ENCODE measurements around the gene CDK4.
"Not testable (repeated sequence)": the region's sequence is repeated elsewhere in the genome, so short reads cannot be mapped to it uniquely, and the experiment has no call there.

CDK4 gene

DNA sequence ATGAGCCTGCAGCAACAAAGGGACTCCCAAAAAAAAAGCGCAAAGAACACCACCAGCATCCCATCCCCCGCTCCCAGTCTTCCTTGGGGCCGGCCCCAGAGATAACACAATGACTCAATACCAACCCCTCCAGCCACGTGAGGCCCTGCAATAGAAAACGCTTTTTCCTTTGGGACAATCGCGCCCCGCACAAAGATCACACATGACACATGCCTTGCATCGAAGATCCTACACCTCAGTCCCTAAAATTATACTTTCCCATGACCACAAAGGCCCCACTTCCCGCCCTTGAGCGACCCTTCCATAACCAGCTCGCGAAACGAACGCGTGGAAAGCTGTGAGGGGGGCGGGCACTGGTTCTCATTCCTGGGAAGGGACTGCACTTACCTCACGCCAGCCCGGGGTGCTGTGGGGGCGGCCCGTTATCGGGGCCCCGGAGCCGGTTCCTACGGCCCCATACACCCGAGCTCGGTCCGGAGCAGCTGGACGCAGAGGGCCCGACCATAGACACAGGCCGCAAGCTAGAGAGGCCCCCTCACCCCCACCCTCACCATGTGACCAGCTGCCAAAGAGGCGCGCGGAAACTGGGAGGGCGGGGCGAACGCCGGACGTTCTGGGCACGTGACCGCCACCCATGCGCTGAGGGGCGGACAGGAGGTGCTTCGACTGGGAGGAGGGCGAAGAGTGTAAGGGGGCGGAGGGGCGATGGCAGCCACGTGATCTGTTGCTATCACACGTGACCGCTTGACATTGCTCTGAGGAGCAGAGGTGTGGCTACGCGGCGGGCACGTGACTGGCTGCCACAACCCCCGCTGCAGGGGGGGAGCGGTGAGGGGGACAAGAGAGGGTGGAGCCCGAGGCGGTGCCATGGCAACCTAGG, at the start of gene CDK4:
Gene CDK4, minus strand, starts transcription at position 523 of the 880 bp plus-strand sequence. CDS start 593 bp downstream, outside the sequence.
- DNase-seq: peak; percentile 99

DNA sequence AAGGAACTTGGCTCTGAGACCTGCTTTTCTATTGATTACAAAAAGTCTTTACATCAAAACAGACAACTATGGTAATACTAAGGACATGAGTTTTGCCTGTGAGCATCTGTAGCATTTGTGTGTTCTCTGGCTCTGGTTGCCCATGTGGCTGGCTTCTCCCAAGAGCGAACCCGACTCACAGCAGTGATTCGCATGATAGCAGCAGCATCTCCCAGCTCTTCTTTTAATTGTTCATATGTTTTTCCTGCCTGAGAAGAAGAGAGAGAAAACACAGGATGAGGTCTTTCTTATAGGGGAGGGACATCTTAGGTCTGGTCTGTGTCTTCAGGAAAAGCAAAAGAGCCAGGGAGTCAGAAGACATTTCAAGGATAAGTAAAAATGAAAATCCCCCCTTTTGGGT, 48.9 kb upstream of the CDK4 start:
- DNase-seq: no peak

- no peak for DNase-seq
These were observed 45.8 kb upstream of the CDK4 start for GRCh38 chr12:57797933-57798332.

DNA sequence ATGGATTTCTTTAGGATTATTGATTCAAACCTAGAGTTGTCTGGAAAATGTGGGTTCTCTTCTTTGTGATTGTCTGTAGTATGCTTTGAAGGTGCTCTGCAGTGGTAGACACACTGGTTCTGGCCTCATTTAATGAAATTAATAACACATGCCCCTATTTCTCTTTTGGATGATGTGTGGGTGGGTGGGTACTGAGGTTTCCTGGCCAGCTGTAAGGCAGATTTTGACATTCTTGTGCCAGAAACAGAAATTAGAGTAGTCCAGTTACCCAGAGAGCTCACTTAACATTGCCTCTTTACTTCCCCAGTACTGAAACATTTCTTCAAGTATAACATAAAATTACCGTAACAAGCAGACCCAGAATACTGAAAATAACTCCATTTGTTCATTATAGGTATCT, 44.9 kb upstream of the CDK4 start:
- DNase-seq: no peak

DNA sequence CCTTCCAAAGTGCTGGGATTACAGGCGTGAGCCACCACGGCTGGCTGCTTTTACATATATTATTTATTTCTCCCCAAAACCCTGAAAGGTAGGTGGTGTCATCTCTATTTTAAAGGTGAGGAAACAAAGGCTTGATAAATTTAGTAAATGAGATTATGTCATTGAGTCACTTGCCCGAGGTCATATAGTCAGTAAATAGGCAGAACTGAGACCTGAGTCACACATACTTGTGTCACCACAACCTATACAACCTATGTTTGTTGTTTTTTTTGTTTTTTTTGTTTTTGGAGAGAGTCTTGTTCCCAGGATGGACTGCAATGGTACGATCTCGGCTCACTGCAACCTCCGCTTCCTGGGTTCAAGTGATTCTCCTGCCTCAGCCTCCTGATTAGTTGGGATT, 43.2 kb upstream of the CDK4 start:
- no peak for DNase-seq

DNA sequence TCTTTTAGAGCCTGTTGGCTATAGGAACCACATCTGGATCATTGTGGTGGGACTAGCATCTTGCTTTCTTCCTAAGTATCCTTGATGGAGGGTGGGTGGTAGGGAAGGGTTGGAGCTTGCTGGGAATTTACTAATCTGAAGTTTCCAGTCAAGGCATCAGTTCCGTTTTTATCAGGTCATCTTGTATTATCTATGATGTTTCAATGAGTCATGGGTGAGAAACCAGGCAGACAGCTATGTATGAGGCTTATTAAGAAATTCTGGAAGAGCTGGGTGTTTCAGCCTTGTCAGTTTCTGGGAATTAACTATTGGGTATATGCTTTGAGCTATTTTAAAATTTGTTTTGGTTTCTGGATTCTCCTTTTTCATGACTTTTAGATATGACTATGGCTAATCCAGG, 41.8 kb upstream of the CDK4 start:
- DNase-seq: no peak

DNA sequence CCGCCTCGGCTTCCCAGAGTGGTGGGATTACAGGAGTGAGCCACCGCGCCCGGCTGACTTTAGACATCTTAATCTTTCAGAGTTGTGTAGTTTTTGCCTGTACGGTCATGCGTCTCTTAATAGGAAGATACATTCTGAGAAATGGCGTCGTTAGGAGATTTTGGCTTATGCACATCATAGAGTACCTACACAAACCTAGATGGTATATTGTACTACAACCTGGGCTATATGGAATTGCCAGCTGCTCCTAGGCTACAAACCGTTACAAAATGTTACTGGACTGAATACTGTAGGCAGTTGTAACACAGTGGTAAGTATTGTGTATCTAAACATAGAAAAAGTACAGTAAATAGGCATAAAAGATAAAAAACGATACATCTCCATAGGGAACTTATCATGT, 31.8 kb upstream of the CDK4 start:
- no peak for DNase-seq

DNA sequence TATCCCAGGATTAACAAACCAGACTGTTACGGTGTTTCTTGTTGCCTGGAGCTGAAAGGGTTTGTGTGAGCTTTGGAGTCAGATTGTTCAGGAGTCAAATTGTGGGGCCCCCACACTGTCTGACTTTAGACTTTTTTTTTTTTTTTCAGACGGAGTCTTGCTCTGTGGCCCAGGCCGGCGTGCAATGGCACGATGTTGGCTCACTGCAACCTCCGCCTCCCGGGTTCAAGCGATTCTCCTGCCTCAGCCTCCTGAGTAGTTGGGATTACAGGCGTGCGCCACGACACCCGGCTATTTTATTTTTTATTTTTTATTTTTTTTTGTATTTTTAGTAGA, 31.3 kb upstream of the CDK4 start:
- no peak for DNase-seq

DNA sequence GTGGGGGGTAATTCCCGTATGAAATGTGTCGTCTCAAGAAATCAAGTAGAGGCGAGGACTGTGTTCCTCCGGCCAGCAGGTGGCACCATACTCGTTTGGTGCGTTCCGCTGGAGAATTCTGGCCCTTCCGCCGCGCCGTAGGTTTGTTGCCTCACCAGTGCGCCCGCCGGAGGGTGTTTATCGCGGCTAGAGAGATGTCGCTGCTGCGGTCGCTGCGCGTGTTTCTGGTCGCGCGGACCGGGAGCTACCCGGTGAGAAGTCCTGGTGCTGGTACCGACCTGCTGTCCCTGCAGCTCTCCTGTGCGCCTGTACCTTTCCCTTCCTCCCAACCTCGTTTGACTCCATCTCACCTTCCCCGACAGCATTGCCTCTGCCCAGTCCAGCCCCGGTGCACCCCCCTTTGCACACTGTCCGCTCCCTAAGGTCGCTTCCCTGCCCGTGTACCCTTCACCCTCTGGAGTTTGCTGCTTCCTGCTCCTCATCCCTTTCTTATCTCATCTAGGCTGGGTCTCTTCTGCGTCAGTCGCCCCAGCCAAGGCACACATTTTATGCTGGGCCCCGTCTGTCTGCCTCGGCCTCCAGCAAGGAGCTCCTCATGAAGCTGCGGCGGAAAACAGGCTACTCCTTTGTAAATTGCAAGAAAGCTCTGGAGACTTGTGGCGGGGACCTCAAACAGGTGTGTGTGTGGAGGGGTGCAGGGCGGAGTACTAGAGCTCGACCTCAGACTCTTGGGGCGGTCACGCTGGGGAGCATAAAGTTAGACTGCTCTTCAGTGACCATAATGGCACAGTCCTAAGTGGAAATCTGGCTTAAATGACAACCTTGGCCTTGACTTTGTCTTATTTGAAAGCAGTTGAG, 30.7 kb upstream of the CDK4 start, which contains the start of gene TSFM:
Gene TSFM, plus strand, starts transcription at position 180 of the 858 bp plus-strand sequence. Its CDS starts 15 bp downstream, at position 195.
- DNase-seq: peak; percentile 95

- DNase-seq: no peak
These were observed 30.1 kb upstream of the CDK4 start for GRCh38 chr12:57782243-57782607.

DNA sequence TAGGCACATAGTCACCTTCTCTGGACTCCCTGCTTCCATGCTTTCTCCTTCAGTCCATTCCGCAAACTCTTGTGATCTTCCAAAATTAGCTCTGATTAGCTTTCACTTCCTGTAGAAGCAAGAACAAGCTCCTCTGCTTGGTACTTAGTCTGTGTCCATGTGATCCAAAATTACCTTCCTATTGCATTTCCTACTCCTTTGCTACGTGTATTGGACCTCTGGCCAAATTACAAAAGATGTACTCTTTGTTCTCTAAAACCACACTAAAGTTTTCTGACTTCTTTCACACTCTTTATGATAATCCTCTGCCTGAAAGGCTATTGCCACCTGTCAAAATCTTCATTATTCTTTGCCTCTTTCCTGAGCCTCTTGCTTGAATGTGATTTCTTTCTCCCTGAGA, 29.7 kb upstream of the CDK4 start:
- no peak for DNase-seq

- DNase-seq: no peak
These were observed 29.1 kb upstream of the CDK4 start for GRCh38 chr12:57781244-57781643.

DNA sequence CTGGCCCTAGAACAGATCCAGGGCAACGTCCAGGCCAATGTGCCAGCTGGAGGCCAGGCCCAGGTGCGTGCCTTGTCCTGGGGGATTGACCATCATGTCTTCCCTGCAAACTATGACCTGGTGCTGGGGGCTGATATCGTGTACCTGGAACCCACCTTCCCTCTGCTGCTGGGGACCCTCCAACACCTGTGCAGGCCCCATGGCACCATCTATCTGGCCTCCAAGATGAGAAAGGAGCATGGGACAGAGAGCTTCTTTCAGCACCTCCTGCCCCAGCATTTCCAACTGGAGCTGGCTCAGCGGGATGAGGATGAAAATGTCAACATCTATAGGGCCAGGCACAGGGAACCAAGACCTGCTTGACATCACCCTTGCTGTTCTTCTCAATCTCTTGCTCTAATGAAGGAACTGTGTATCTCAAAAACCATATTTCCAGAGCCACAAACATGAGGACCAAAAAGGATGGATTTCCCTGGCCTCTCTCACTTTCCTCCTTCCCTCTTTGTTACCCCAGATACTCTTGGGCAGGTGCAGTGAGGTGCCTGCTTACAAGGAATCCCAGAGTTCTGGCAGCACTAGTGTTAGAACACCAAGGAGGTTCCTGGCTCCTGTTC, 28.3 kb upstream of the CDK4 start:
- DNase-seq: no peak

DNA sequence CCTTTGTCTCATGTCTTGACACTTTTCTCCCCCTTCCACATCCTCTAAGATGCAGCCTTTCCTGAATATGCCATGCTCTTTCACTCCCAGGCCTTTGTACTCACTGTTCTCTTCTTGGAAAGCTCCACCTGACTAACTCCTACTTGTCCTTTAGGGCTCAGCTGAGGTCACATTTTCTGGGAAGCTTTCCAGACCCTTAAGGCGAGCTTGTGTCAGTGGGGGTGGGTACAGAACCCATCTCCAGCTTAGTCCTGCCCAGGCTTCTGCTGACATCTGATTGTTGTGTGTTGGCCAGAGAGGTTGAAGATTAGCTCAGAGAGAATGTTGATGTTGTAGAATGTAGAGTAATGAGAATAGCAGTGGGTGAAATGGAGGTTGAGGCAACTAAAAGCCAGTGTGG, 27.6 kb upstream of the CDK4 start:
- DNase-seq: no peak

- no peak for DNase-seq
These were observed 25.8 kb upstream of the CDK4 start for GRCh38 chr12:57777911-57778310.

GRCh38 chr12:57777367-57777766, 25.3 kb upstream of the CDK4 start:
- DNase-seq: no peak

DNA sequence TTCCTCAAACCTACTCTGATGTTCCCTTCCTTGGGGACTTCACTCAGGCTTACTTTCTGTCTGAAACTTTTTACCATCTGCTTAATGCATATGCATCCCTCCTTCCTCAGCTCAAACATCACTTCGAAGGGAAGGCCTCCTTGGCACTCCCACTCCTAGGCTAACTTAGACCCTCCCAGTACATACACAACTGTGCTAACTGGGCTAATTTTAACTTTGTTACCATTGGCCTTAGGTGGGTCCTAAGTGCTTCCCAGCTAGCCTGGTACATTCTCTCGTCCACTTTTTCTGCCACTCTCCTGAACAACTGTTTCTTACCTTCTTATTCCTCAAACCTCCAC, 24.1 kb upstream of the CDK4 start:
- DNase-seq: no peak

DNA sequence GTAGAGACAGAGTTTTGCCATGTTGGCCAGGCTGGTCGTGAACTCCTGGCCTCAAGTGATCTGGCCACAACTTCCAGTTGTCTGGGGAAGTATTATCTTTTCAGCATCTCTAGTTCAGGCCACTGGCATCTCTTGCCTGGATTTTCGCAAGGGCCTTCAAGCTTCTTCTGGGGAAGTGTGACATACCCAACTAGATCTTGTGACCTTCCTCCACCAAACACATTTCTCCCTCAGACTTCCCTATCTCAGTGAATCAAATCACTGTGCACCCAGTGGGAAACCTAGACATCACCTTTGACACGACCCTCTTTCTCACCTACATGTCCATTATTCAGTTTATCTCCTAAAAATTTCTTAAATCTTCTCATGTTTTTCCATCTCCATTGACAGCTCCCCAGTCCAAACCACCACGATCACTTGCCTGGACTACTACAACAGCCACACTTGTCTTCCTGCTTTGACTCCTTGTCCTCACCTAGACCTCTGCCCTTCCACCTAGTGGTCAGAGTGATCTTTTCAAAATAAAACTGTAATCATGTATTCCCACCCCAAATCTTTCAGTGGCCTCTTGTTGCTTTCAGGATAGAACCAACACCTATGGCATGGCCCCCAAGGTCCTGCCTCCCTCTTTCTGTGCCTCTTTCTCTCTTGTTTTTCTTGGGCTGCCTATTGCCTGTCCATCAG, 23.6 kb upstream of the CDK4 start:
- no peak for DNase-seq

DNA sequence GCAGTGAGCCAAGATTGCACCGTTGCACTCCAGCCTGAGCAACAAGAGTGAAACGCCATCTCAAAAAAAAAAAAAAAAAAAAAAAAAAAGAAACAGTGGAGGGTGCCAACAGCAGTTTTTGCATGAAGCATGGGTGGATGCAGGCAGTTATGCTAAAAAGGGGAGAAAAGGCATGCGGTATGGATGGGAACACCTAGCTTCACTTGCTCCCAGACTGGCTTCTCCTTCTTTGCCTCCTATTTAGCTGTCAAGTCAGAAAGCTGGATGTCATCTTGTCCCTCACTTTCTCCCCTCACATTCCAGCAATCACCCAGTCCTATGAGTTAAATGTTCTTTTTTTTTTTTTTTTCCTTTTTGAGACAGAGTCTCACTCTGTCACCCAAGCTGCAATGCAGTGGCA, 22.9 kb upstream of the CDK4 start:
- DNase-seq: no peak

- DNase-seq: not testable (repeated sequence)
These were observed 22.5 kb upstream of the CDK4 start for GRCh38 chr12:57774634-57775033.

- DNase-seq: no peak
These were observed 20.6 kb upstream of the CDK4 start, which contains the start of gene EEF1AKMT3 for GRCh38 chr12:57772429-57773322. Gene EEF1AKMT3 (plus strand): TSS chr12:57772614. CDS start chr12:57772725, 111 bp downstream.

DNA sequence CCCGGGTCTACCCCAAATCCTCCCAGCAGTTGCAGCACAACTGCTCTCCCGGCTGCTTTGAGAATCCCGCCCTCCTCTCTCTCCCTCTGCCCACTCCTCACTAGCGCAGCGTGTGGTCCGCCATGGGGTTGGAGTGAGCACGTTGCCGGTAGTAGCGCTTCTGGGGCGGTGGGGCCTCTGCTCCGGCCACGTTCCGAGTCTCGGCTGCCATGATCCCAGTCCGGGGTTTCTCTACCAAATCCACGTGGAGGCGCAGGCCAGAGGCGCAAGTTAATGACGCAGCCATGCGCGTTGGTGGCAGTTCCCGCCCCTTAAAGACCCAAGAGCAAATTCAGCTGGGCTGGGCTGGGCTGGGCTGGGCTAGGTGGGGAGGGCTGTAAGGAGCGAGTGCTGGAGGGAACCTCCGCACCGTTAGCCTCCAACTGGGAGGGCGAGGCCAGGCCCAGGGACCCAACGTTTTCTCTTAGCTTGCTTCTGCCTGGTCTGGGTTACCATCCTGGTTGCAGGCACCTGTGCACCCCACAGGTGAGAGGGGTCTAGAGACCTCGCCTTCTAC, 19.8 kb upstream of the CDK4 start, which contains the start of gene METTL1:
Gene METTL1, minus strand, starts transcription at position 233 of the 556 bp plus-strand sequence. Its CDS starts 22 bp downstream, at position 211.
- DNase-seq: peak; percentile 82
